Retinal pigment epithelial cell (primary cell): ENCODE results near the gene MTFMT.

Experiments used
- DNase-seq: peaks from one replicate; pipeline ENCODE4 v3.0.0-alpha.2; 2010; ENCODE audit warnings: low read depth
- H3K4me3 ChIP-seq: 2 replicates; pipeline ENCODE4 v1.5.1; 2011; ENCODE audit warnings: mild to moderate bottlenecking, low read length, control low read depth, moderate library complexity
- CTCF ChIP-seq: conservative IDR thresholded peaks from 2 replicates; pipeline ENCODE4 v1.5.1; 2011; ENCODE audit warnings: low read depth, low read length, control low read depth, inconsistent platforms

Gene MTFMT

GRCh38 chr15:64997745-64998375, 31.6 kb downstream of the MTFMT start:
- H3K4me3 ChIP-seq, result no peak overlapping the region
- TF ChIP-seq CTCF, result no peak
- DNase-seq, result no peak

GRCh38 chr15:64997066-64997465, 32.4 kb downstream of the MTFMT start:
- DNase-seq, result no peak
- TF ChIP-seq CTCF, result no peak

GRCh38 chr15:64993290-64993689, 36.1 kb downstream of the MTFMT start:
- no peak overlapping the region for H3K4me3 ChIP-seq
- no peak for DNase-seq
- no peak for TF ChIP-seq CTCF

More at GRCh38 chr15:64997066-64997465, 32.4 kb downstream of the MTFMT start:
- no peak overlapping the region for H3K4me3 ChIP-seq

GRCh38 chr15:64991536-64992135, 37.8 kb downstream of the MTFMT start:
- H3K4me3 ChIP-seq, result no peak overlapping the region
- no peak for TF ChIP-seq CTCF
- DNase-seq, result no peak

GRCh38 chr15:64990168-64990470, 39.3 kb downstream of the MTFMT start:
- peak overlapping the region; percentile 92 for H3K4me3 ChIP-seq
- DNase-seq, result no peak
- TF ChIP-seq CTCF, result no peak

- TF ChIP-seq CTCF, result no peak
- DNase-seq, result peak; percentile 67
- H3K4me3 ChIP-seq, result peak within 1 kb of the TSS; percentile 92
These were observed 39.8 kb downstream of the MTFMT start, which contains the start of gene SPG21 for GRCh38 chr15:64989416-64990167. Gene SPG21 (minus strand): TSS chr15:64989914. CDS start chr15:64983569, 6,345 bp downstream.
